Adrenal gland (tissue), 12 donors: ENCODE results near the gene FMN2. TPM values are rescaled to one million over a fixed set of nuclear protein-coding genes. Genes with fewer than 3 reads are reported as not detected.

Source experiments
- DNase-seq, 7 donors: peaks; one replicate each; pipeline ENCODE4 v3.0.0-alpha.2; 2019 to 2020
- H3K27ac ChIP-seq, 5 donors: fragments of 200-600 bp; sonication (generic) in 4 of 5; 1 replicate in 3 of 5; 2 replicates in 2 of 5; pipeline versions ENCODE4 v1.5.1 to v1.8.0; 2016 to 2020; ENCODE audit warnings: mild to moderate bottlenecking in 1 of 5
- H3K27me3 ChIP-seq: fragments of 200-600 bp; 2 replicates; pipeline ENCODE4 v1.8.0; 2021
- H3K36me3 ChIP-seq, 2 donors: fragments of 200-600 bp; replicated peaks in 1 of 2; 1 replicate in 1 of 2; 2 replicates in 1 of 2; pipeline versions ENCODE4 v1.5.1 to v1.8.0; 2018 to 2022
- H3K4me1 ChIP-seq, 2 donors: fragments of 200-600 bp; replicated peaks in 1 of 2; 1 replicate in 1 of 2; 2 replicates in 1 of 2; pipeline versions ENCODE4 v1.5.1 to v1.8.0; 2018 to 2021
- H3K4me3 ChIP-seq, 4 donors: fragments of 200-600 bp; sonication (generic) in 3 of 4; one replicate each; pipeline ENCODE4 v1.5.1; 2016 to 2018
- H3K9me3 ChIP-seq, 3 donors: fragments of 200-600 bp; sonication (generic) in 1 of 3; replicated peaks in 1 of 3; 1 replicate in 2 of 3; 2 replicates in 1 of 3; pipeline versions ENCODE4 v1.5.1 to v1.8.0; 2016 to 2021
- CTCF ChIP-seq, 6 experiments: fragments of 450-650 bp in 4 of 6; fragments of 200-600 bp in 2 of 6; sonication (generic) in 1 of 6; IDR thresholded peaks; 1 replicate in 5 of 6; 2 replicates in 1 of 6; pipeline versions ENCODE4 v1.5.1 to v1.8.0; 2016 to 2021; ENCODE audit warnings: antibody characterized with exemption in 6 of 6, mild to moderate bottlenecking in 2 of 6, moderate library complexity in 1 of 6
- POLR2A ChIP-seq, 2 donors: fragments of 450-650 bp; IDR thresholded peaks; one replicate each; pipeline ENCODE4 v1.6.1; 2017; ENCODE audit warnings: antibody characterized with exemption in 2 of 2, mild to moderate bottlenecking in 2 of 2, moderate library complexity in 1 of 2
- WGBS, 4 donors: extraction: QIAGEN DNeasy Blood & Tissue Kit in 2 of 4; methylation state at CpG; one replicate each; pipeline versions ENCODE4 v1.1.5 to v1.1.7; 2013 to 2017; 5-methylcytosine and 5-hydroxymethylcytosine counted together
- intact Hi-C, 2 donors: fragments of 100-400 bp; cut with DNase I; formaldehyde crosslinking; loops; one replicate each; pipeline versions ENCODE4 v1.14.1 to v1.15.0; 2022 to 2023
- polyA plus RNA-seq, 3 donors: library from polyadenylated mRNA; stranded (reverse); fragments of 200-250 nt in 2 of 3; fragments of 350-450 nt in 1 of 3; fragmentation: Illumina TruSeq in 1 of 3; extraction: RNeasy Lipid Tissue Mini Kit (QIAGEN cat#74804) in 1 of 3; gene quantifications; one replicate each; pipeline ENCODE4 v1.2.3, GENCODE V29; 2013 to 2014
- total RNA-seq, 9 donors: library from RNA; depleted of rRNA in 4 of 9; stranded (reverse); fragments of >200 nt in 4 of 9; fragments of 120-200 nt in 1 of 9; fragmentation: NEBNext Ultra II Directional in 1 of 9; extraction: Animal tissue kit (Norgen Biotek cat#: 25700) in 1 of 9; gene quantifications; one replicate each; pipeline versions ENCODE4 v1.1.0 to v1.2.4, GENCODE V29; 2013 to 2023
- donor health status: healthy with polysubstance abuse.
- donor health status: Bipolar disorder and iron deficiency.
- donor health status: DM: yes; HTN: yes; CAD: no.
- donor health status: DM: no; HTN: no; CAD: no.
- donor health status: DM: no; HTN: no; CAD: no.
- donor health status: DM: yes; HTN: yes; CAD: no.

The FMN2 gene
- total and polyA plus RNA-seq, 12 donors = 0.69 to 9.8 (median 3.1) TPM

GRCh38 chr1:240508201-240508600 lies 416.5 kb downstream of the FMN2 start:
- TF ChIP-seq CTCF (IDR thresholded peaks at IDR 0.05) (no peak), POLR2A (IDR thresholded peaks at IDR 0.05) (no peak)
- H3K4me1 ChIP-seq = no peaks in the 10 kb centered on the region
- WGBS, 4 donors = 58 to 72% (median 65%) methylated on average over 3 of the region's 3 CpGs
- DNase-seq = no peak
- intact Hi-C loops = no loop called here
- no peak overlapping the region for H3K27ac ChIP-seq
- H3K36me3 ChIP-seq = no peaks in the 10 kb centered on the region
- no peaks in the 10 kb centered on the region for H3K9me3 ChIP-seq
- no peak overlapping the region for H3K4me3 ChIP-seq
- H3K27me3 ChIP-seq = no peaks in the 10 kb centered on the region

DNA sequence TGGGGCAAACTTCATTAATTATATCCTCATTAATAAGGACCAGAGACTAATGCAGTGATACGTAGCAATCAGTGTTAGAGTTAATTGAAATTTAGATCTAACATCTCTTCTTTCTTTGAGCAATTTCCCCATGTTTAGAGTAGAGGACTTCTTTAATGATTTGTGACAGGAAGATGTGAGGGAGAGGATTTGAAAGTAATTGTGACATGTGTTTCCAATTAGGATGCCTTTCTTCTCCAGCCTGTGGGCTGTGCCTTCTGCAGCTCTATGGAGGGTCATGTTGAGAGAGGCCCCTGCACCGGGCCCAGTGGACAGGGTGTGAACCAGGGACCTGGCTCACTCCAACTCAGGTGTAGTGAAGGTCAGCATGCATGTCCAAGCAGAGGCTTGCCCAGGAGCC lies 417.3 kb downstream of the FMN2 start:
- 55 to 66% (median 60%) methylated on average over 2 of the region's 2 CpGs for WGBS, 4 donors
- intact Hi-C loops = no loop called here
- TF ChIP-seq CTCF (IDR thresholded peaks at IDR 0.05) (no peak), POLR2A (IDR thresholded peaks at IDR 0.05) (no peak)
- no peaks in the 10 kb centered on the region for H3K9me3 ChIP-seq
- H3K36me3 ChIP-seq = no peaks in the 10 kb centered on the region
- H3K4me3 ChIP-seq = no peak overlapping the region
- no peaks in the 10 kb centered on the region for H3K4me1 ChIP-seq
- H3K27me3 ChIP-seq = no peaks in the 10 kb centered on the region
- no peak for DNase-seq
- H3K27ac ChIP-seq = no peak overlapping the region

- Histone ChIP-seq H3K4me3 (no peak overlapping the region), H3K36me3 (no peaks in the 10 kb centered on the region), H3K9me3 (no peaks in the 10 kb centered on the region), H3K27me3 (no peaks in the 10 kb centered on the region), H3K27ac (no peak overlapping the region), H3K4me1 (no peaks in the 10 kb centered on the region)
- intact Hi-C loops = no loop called here
- no peak for DNase-seq
- no peak for TF ChIP-seq CTCF (IDR thresholded peaks at IDR 0.05)
- TF ChIP-seq POLR2A (IDR thresholded peaks at IDR 0.05) = no peak
Measured at GRCh38 chr1:240511789-240512188, 420.1 kb downstream of the FMN2 start.

- DNase-seq = no peak
- no peak overlapping the region for H3K27ac ChIP-seq
- intact Hi-C loops = no loop called here
- WGBS, 4 donors = 54 to 68% (median 59%) methylated on average over 1 of the region's 1 CpG
- no peaks in the 10 kb centered on the region for H3K4me1 ChIP-seq
- no peaks in the 10 kb centered on the region for H3K27me3 ChIP-seq
- H3K9me3 ChIP-seq = no peaks in the 10 kb centered on the region
- H3K4me3 ChIP-seq = no peak overlapping the region
- H3K36me3 ChIP-seq = no peaks in the 10 kb centered on the region
- no peak for TF ChIP-seq CTCF (IDR thresholded peaks at IDR 0.05)
Measured at GRCh38 chr1:240515505-240515904, 423.8 kb downstream of the FMN2 start.
